ENCODE results near the gene SPACA9. TPM values are rescaled to one million over a fixed set of nuclear protein-coding genes. Genes with fewer than 3 reads are reported as not detected.

The SPACA9 gene
- polyA plus RNA-seq, 1 experiment, result 3.6 TPM

DNA sequence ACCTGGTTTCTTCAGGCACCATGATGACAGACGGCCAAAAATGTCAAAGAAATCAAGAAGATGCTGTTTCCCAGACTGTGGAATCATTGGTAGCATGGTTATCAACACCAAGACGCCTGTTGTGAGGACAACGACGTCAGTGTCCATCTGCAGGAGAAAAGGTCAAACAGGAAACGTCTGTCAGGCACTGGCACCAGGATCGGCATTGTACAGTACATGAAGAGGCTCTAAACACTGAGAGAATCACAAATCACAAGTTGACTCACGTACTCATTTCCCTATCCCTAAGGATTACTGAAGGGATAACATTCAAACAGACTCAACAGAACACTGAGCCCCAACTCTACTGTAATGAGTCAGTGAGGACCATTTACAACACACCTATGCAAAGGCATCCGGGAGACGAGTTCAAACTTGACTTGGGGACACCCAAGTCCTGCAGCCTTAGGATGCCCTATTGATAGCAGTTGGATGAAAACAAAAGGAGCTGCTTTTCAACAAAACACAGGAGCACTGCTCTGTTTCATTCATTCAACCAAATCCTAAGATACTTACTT is 44.7 kb downstream of the SPACA9 start:
- ChIA-PET CTCF (interaction anchor here (1.5 to 2.8 kb wide), 2 partner anchors 12 to 22 kb away, joined by 3 to 21 read pairs; no protein-coding TSS in a partner anchor), POLR2A (no interaction called here)
- Histone ChIP-seq H3K9me3 (ENCODE audit: control insufficient read depth, insufficient read depth, low read length) (no peaks in the 10 kb centered on the region), H3K27me3 (ENCODE audit: control insufficient read depth, insufficient read depth, low read length) (no peaks in the 10 kb centered on the region), H3K4me3 (ENCODE audit: low read depth, low read length) (no peak overlapping the region), H3K27ac (ENCODE audit: low read depth, low read length) (no peak overlapping the region)
- TF ChIP-seq, protein P1, sequence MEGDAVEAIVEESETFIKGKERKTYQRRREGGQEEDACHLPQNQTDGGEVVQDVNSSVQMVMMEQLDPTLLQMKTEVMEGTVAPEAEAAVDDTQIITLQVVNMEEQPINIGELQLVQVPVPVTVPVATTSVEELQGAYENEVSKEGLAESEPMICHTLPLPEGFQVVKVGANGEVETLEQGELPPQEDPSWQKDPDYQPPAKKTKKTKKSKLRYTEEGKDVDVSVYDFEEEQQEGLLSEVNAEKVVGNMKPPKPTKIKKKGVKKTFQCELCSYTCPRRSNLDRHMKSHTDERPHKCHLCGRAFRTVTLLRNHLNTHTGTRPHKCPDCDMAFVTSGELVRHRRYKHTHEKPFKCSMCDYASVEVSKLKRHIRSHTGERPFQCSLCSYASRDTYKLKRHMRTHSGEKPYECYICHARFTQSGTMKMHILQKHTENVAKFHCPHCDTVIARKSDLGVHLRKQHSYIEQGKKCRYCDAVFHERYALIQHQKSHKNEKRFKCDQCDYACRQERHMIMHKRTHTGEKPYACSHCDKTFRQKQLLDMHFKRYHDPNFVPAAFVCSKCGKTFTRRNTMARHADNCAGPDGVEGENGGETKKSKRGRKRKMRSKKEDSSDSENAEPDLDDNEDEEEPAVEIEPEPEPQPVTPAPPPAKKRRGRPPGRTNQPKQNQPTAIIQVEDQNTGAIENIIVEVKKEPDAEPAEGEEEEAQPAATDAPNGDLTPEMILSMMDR (IDR thresholded peaks at IDR 0.05; ENCODE audit: low read depth, low read length), result no peak
- no peak for DNase-seq (ENCODE audit: low read depth, low spot score)

DNA sequence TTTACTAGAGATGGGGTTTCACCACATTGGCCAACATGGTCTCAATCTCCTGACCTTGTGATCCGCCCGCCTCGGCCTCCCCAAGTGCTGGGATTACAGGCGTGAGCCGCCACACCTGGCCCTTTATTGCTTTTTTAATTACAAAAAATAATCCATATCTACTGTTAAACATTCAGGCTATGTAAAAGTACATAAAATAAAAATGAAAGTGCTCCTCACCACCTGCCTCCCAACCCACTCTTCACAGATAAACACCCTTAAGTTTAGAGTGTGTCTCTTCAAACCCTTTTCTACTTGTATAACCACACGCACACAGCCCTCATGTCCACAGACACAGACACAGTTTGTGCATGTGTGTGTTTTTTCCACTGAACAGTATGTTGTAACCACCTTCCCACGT is 49.0 kb downstream of the SPACA9 start:
- Histone ChIP-seq H3K27me3 (ENCODE audit: control insufficient read depth, insufficient read depth, low read length) (no peaks in the 10 kb centered on the region), H3K27ac (ENCODE audit: low read depth, low read length) (no peak overlapping the region), H3K9me3 (ENCODE audit: control insufficient read depth, insufficient read depth, low read length) (no peaks in the 10 kb centered on the region), H3K4me3 (ENCODE audit: low read depth, low read length) (no peak overlapping the region)
- ChIA-PET CTCF (interaction anchor here (1.0 to 3.2 kb wide), 4 partner anchors 19 to 217 kb away, joined by 3 to 17 read pairs (median 5); no protein-coding TSS in a partner anchor), POLR2A (no interaction called here)
- DNase-seq (ENCODE audit: low read depth, low spot score), result no peak
- TF ChIP-seq, protein P1 (IDR thresholded peaks at IDR 0.05; ENCODE audit: low read depth, low read length), result no peak

DNA sequence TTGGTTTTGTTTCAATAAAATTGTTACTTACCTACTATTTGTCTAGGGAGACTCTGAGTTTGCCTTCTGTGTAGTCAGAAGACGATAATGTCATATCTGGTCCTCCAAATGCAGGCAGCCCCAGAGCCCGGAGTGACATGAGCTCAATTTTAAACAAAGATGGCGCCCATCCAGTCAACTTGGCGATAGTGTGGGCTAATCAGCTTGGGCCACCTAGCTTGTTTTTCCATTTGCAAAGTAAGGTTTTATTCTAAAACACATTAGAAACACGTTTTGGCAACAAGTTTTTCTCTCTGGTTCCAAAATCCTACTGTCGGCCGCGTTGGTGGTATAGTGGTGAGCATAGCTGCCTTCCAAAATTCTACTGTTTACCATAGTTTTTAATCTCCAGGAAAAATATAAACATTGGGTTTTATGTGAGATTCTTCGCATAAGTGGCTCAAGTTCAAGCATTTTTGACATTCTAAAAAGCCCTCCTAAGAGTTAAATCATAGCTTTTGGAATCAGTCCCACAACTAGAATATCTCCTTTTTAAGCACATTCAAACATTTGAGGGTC is 52.6 kb downstream of the SPACA9 start:
- DNase-seq (ENCODE audit: low read depth, low spot score), result no peak
- Histone ChIP-seq H3K27me3 (ENCODE audit: control insufficient read depth, insufficient read depth, low read length) (no peaks in the 10 kb centered on the region), H3K9me3 (ENCODE audit: control insufficient read depth, insufficient read depth, low read length) (no peaks in the 10 kb centered on the region), H3K4me3 (ENCODE audit: low read depth, low read length) (no peak overlapping the region), H3K27ac (ENCODE audit: low read depth, low read length) (peak overlapping the region; percentile 25)
- ChIA-PET CTCF (interaction anchor here (0.9 to 3.3 kb wide), 4 partner anchors 11 to 35 kb away, joined by 3 to 33 read pairs (median 4); no protein-coding TSS in a partner anchor), POLR2A (interaction anchor here (0.6 to 1.2 kb wide), 3 partner anchors 13 to 1193 kb away, joined by 3 to 6 read pairs (median 3); partner anchors contain the start of gene TSC1)
- TF ChIP-seq, protein P1 (IDR thresholded peaks at IDR 0.05; ENCODE audit: low read depth, low read length), result no peak

DNA sequence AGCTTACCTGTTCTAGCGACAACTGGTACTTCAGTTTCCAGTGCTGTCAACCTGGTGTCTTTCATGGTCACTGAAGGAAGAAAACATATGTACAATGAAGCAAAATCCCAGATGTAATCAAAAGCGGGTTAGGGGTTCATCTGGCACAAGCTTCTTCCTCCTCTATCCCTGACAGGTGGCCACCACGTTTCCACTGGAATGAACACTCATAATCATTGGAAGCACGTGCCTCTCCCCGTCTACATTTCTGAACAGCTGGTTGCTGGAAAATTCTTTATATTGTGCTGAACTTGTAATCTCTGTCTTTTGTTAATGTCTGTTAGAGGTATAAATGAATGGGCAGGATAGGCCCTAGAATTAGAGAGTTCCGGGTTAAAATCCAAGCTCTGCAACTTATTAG is 56.3 kb downstream of the SPACA9 start:
- CTCF ChIA-PET, result interaction anchor here (1.0 to 2.7 kb wide), 4 partner anchors 10 to 87 kb away, joined by 3 to 22 read pairs (median 5); no protein-coding TSS in a partner anchor
- DNase-seq (ENCODE audit: low read depth, low spot score), result no peak
- POLR2A ChIA-PET, result no interaction called here

DNA sequence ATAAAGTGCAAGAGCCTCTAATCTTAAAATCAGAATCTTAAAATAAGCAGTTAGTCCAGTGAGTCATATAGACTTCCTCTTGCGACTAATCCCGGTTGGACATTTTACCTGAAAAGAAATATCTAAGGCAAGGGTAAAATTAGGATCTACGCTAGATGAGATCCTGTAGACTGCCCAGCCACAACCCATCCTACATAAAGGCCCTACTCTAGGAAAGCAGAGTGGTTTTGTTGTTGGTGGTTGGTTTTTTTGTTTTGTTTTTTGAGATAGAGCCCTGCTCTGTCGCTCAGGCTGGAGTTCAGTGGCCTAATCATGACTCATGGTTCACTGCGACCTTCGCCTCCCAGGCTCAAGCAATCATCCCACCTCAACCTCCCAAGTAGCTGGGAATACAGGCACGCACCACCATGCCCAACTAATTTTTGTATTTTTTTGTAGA is 58.8 kb downstream of the SPACA9 start:
- no peaks in the 10 kb centered on the region for H3K27me3 ChIP-seq (ENCODE audit: control insufficient read depth, insufficient read depth, low read length)
- no peaks in the 10 kb centered on the region for H3K9me3 ChIP-seq (ENCODE audit: control insufficient read depth, insufficient read depth, low read length)
- ChIA-PET CTCF (no interaction called here), POLR2A (no interaction called here)
- TF ChIP-seq, protein P1 (IDR thresholded peaks at IDR 0.05; ENCODE audit: low read depth, low read length), result no peak
- no peak overlapping the region for H3K27ac ChIP-seq (ENCODE audit: low read depth, low read length)
- no peak for DNase-seq (ENCODE audit: low read depth, low spot score)
- no peak overlapping the region for H3K4me3 ChIP-seq (ENCODE audit: low read depth, low read length)

More for the DNA sequence above, 56.3 kb downstream of the SPACA9 start:
- Histone ChIP-seq H3K9me3 (ENCODE audit: control insufficient read depth, insufficient read depth, low read length) (no peaks in the 10 kb centered on the region), H3K4me3 (ENCODE audit: low read depth, low read length) (no peak overlapping the region), H3K27me3 (ENCODE audit: control insufficient read depth, insufficient read depth, low read length) (no peaks in the 10 kb centered on the region), H3K27ac (ENCODE audit: low read depth, low read length) (no peak overlapping the region)
- TF ChIP-seq, protein P1 (IDR thresholded peaks at IDR 0.05; ENCODE audit: low read depth, low read length), result no peak
